Keratinocyte (primary cell): ENCODE results near the gene GALR3. TPM values are rescaled to one million over a fixed set of nuclear protein-coding genes. Genes with fewer than 3 reads are reported as not detected.

Experiments used
- DNase-seq: peaks from one replicate; pipeline ENCODE4 v3.0.0-alpha.2; 2011; ENCODE audit warnings: low read depth, missing footprints, low spot score
- FAIRE-seq: peaks from 2 replicates; lab custom pipeline; 2011; peaks lifted over from hg19 to GRCh38; lab: Jason Lieb, UNC
- H2AFZ ChIP-seq: 2 replicates; pipeline ENCODE4 v1.6.0; 2012; ENCODE audit warnings: low read length, control low read depth, inconsistent platforms; ENCODE audit not compliant: control insufficient read depth
- H3K27ac ChIP-seq: 2 replicates; pipeline ENCODE4 v1.5.1; 2011; ENCODE audit warnings: low read length; ENCODE audit not compliant: control insufficient read depth, insufficient read depth
- H3K27me3 ChIP-seq: 3 replicates; pipeline ENCODE4 v1.6.0; 2011; ENCODE audit warnings: low read length; ENCODE audit not compliant: control insufficient read depth, insufficient read depth; ENCODE audit errors: extremely low read depth
- H3K36me3 ChIP-seq, 2 experiments: 2 replicates in 1 of 2; 3 replicates in 1 of 2; pipeline ENCODE4 v1.5.1; 2011; ENCODE audit warnings: low read length in 2 of 2, mild to moderate bottlenecking in 1 of 2; ENCODE audit not compliant: control insufficient read depth in 2 of 2, insufficient read depth in 2 of 2; ENCODE audit errors: extremely low read depth in 1 of 2
- H3K4me1 ChIP-seq: 3 replicates; pipeline ENCODE4 v1.5.1; 2011; ENCODE audit warnings: low read length; ENCODE audit not compliant: control insufficient read depth, insufficient read depth; ENCODE audit errors: extremely low read depth
- H3K4me2 ChIP-seq: 3 replicates; pipeline ENCODE4 v1.6.0; 2011; ENCODE audit warnings: low read depth, low read length; ENCODE audit not compliant: control insufficient read depth, insufficient read depth; ENCODE audit errors: extremely low read depth
- H3K4me3 ChIP-seq, 3 experiments: fragments of 200-600 bp in 1 of 3; sonication (generic) in 1 of 3; 2 replicates in 2 of 3; 3 replicates in 1 of 3; pipeline ENCODE4 v1.5.1; 2011 to 2016; ENCODE audit warnings: low read length in 3 of 3, mild to moderate bottlenecking in 3 of 3, control low read depth in 2 of 3, inconsistent platforms in 1 of 3, low read depth in 1 of 3, mixed read lengths in 1 of 3, mixed run types in 1 of 3, moderate library complexity in 1 of 3; ENCODE audit not compliant: control insufficient read depth in 2 of 3, insufficient read depth in 2 of 3; ENCODE audit errors: extremely low read depth in 1 of 3
- H3K79me2 ChIP-seq: 2 replicates; pipeline ENCODE4 v1.6.0; 2012; ENCODE audit warnings: low read length; ENCODE audit not compliant: control insufficient read depth, insufficient read depth
- H3K9ac ChIP-seq: 3 replicates; pipeline ENCODE4 v1.6.0; 2011; ENCODE audit warnings: low read length; ENCODE audit not compliant: control insufficient read depth, insufficient read depth; ENCODE audit errors: extremely low read depth
- H3K9me1 ChIP-seq: 3 replicates; pipeline ENCODE4 v1.6.0; 2011; ENCODE audit warnings: low read length; ENCODE audit not compliant: control insufficient read depth, insufficient read depth; ENCODE audit errors: extremely low read depth
- H3K9me3 ChIP-seq: 2 replicates; pipeline ENCODE4 v1.5.1; 2012; ENCODE audit warnings: low read depth, low read length; ENCODE audit not compliant: control insufficient read depth
- H4K20me1 ChIP-seq: 3 replicates; pipeline ENCODE4 v1.6.0; 2011; ENCODE audit warnings: low read length; ENCODE audit not compliant: control insufficient read depth, insufficient read depth; ENCODE audit errors: extremely low read depth
- EZH2 ChIP-seq: IDR thresholded peaks from one replicate; pipeline ENCODE4 v1.6.1; 2012; ENCODE audit warnings: inconsistent platforms, mild to moderate bottlenecking, low read length, moderate library complexity
- dilution Hi-C: fragments of 300-500 bp; cut with MboI; formaldehyde crosslinking; loops from one replicate; pipeline ENCODE4 v1.7.0; 2020; ENCODE audit warnings: low sequenced_read_pairs; ENCODE audit not compliant: extremely low pct_ligation_motif_present
- polyA plus RNA-seq, 5 experiments: library from polyadenylated mRNA; depleted of rRNA in 3 of 5; stranded (reverse) in 3 of 5; stranded (forward) in 1 of 5; unstranded in 1 of 5; fragments of >200 nt; gene quantifications; 1 replicate in 1 of 5; 2 replicates in 3 of 5; 3 replicates in 1 of 5; pipeline versions ENCODE4 v1.2.1 to v1.2.3, GENCODE V29; 2011 to 2012; ENCODE audit warnings: missing spikeins in 2 of 5, low read depth in 1 of 5, low replicate concordance in 1 of 5
- TF ChIP-seq, protein P1 (sequence below), 3 experiments: IDR thresholded peaks in 1 of 3; conservative IDR thresholded peaks in 1 of 3; optimal IDR thresholded peaks in 1 of 3; 2 replicates in 2 of 3; 3 replicates in 1 of 3; pipeline versions ENCODE3 to v1.5.1; 2011; ENCODE audit warnings: low read length in 3 of 3, mild to moderate bottlenecking in 3 of 3, moderate library complexity in 2 of 3, control low read depth in 1 of 3, inconsistent platforms in 1 of 3; ENCODE audit not compliant: insufficient read depth in 2 of 3; ENCODE audit errors: extremely low read depth in 1 of 3

The GALR3 gene
- polyA plus RNA-seq, 1 donor (not counting 4 experiments of a cell fraction or from before 2014, with no cell fraction given) = not detected

DNA sequence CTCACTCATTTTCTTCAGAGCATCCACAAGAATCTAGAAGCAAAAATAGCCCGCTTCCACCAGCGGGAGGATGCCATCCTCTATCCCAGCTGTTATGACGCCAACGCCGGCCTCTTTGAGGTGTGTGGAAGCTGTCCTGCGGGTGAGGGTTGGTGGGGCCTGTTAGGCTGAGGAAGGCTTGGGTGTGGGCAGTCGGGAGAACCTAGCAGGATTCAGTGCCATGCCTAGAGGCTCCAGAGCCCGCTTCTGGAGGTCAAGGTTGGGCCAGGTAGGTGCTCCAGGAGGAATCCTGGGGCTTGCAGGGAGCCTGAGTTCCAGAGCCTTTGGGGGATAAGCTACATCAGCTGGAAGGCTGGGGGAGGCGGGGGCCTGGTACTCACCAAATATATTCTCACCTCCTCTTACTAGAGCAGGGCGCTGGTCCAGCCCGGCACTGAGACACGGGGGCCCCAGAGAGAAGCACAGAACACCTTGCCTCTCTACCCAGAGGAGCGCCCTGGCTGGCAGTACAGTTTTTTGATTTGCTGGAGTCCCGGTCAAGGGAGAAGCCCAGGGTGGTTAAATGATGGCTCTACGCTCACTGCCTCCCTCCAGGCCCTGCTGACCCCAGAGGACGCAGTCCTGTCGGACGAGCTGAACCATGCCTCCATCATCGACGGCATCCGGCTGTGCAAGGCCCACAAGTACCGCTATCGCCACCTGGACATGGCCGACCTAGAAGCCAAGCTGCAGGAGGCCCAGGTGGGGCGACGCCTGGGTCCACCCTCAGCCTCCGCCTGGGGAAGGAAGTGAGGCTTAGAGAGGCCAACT, 10.1 kb upstream of the GALR3 start:
- no peaks in the 10 kb centered on the region for H3K79me2 ChIP-seq
- no peaks in the 10 kb centered on the region for H3K9me1 ChIP-seq
- dilution Hi-C loops = no loop called here
- H3K27me3 ChIP-seq = no peaks in the 10 kb centered on the region
- no peak overlapping the region for H3K9ac ChIP-seq
- no peaks in the 10 kb centered on the region for H3K9me3 ChIP-seq
- TF ChIP-seq, protein P1, sequence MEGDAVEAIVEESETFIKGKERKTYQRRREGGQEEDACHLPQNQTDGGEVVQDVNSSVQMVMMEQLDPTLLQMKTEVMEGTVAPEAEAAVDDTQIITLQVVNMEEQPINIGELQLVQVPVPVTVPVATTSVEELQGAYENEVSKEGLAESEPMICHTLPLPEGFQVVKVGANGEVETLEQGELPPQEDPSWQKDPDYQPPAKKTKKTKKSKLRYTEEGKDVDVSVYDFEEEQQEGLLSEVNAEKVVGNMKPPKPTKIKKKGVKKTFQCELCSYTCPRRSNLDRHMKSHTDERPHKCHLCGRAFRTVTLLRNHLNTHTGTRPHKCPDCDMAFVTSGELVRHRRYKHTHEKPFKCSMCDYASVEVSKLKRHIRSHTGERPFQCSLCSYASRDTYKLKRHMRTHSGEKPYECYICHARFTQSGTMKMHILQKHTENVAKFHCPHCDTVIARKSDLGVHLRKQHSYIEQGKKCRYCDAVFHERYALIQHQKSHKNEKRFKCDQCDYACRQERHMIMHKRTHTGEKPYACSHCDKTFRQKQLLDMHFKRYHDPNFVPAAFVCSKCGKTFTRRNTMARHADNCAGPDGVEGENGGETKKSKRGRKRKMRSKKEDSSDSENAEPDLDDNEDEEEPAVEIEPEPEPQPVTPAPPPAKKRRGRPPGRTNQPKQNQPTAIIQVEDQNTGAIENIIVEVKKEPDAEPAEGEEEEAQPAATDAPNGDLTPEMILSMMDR (optimal IDR thresholded peaks at IDR 0.05 in 1 of 3, IDR thresholded peaks at IDR 0.05 in 1 of 3, conservative IDR thresholded peaks at IDR 0.05 in 1 of 3; ENCODE audit: extremely low read depth in 1 of 3, insufficient read depth in 2 of 3, low read length in 3 of 3) = no peak
- TF ChIP-seq EZH2 = no peak
- peaks cover 11% of the 10 kb centered on the region for H3K4me1 ChIP-seq
- H3K4me3 ChIP-seq = no peak overlapping the region
- no peaks in the 10 kb centered on the region for H4K20me1 ChIP-seq
- no peak overlapping the region for H3K27ac ChIP-seq
- peaks cover 1 to 7% of the 10 kb centered on the region in 2 experiments for H3K36me3 ChIP-seq
- FAIRE-seq (no peak), DNase-seq (no peak)
- H3K4me2 ChIP-seq = no peak overlapping the region
- H2AFZ ChIP-seq = no peak overlapping the region

DNA sequence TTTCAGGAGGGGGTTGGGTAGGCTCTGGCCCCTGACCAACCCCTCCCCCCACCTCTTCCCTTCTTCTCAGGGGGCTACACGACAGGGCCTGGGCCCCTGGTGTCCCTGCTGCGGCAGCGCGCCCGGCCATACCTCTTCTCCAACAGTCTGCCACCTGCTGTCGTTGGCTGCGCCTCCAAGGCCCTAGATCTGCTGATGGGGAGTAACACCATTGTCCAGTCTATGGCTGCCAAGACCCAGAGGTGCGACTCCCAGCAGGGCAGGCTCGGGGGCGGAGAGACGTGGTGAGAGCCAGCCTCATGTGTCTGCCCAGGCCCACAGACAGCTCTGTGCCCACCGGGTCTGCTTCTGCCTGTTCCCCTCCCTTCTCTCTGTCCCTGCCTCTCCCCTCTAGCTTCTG, 7.6 kb upstream of the GALR3 start:
- Histone ChIP-seq H4K20me1 (no peaks in the 10 kb centered on the region), H3K9me3 (no peaks in the 10 kb centered on the region), H3K9me1 (no peaks in the 10 kb centered on the region), H3K27ac (no peak overlapping the region), H3K27me3 (peaks cover 13% of the 10 kb centered on the region), H3K36me3 (peaks cover 1 to 7% of the 10 kb centered on the region in 2 experiments), H3K4me1 (peaks cover 18% of the 10 kb centered on the region), H3K4me2 (no peak overlapping the region), H2AFZ (no peak overlapping the region), H3K79me2 (no peaks in the 10 kb centered on the region), H3K4me3 (no peak overlapping the region), H3K9ac (no peak overlapping the region)
- FAIRE-seq (no peak), DNase-seq (no peak)
- dilution Hi-C loops = no loop called here
- TF ChIP-seq, protein P1 (optimal IDR thresholded peaks at IDR 0.05 in 1 of 3, IDR thresholded peaks at IDR 0.05 in 1 of 3, conservative IDR thresholded peaks at IDR 0.05 in 1 of 3; ENCODE audit: extremely low read depth in 1 of 3, insufficient read depth in 2 of 3, low read length in 3 of 3) = no peak
- no peak for TF ChIP-seq EZH2
